ENCODE measurements around the gene INAFM2.

GRCh38 chr15:40357246-40357645 is 33.8 kb downstream of the INAFM2 start:
- no peak for TF ChIP-seq CTCF (IDR thresholded peaks at IDR 0.05)
- no peak for TF ChIP-seq POLR2A (IDR thresholded peaks at IDR 0.05; ENCODE audit: low read depth)
- TF ChIP-seq POLR2AphosphoS5 (IDR thresholded peaks at IDR 0.05) = no peak
- no peak for TF ChIP-seq EP300 (IDR thresholded peaks at IDR 0.05)

All from esophagus muscularis mucosa (tissue), 4 donors.